MCF 10A (cell line): Measurements from ENCODE around the gene MOSMO. TPM values are rescaled to one million over a fixed set of nuclear protein-coding genes. Genes with fewer than 3 reads are reported as not detected.

ENCODE experiments used
- BruUV-seq: library from RNA; stranded (reverse); fragments of 400-500 nt; replicated peaks from 2 replicates; lab custom pipeline; 2021; lab: Mats Ljungman, UMichigan
- CTCF ChIA-PET: fragments of 300-600 bp; sonication (Branson Sonifier 250); formaldehyde crosslinking; extraction: SDS; loops from one replicate; lab custom pipeline; 2021; ENCODE audit warnings: antibody characterized with exemption, inconsistent platforms; lab: Yijun Ruan, JAX
- POLR2A ChIA-PET: fragments of 300-600, 350-650 bp; sonication (Branson Sonifier 250); formaldehyde crosslinking; extraction: SDS; loops from one replicate; lab custom pipeline; 2020; ENCODE audit warnings: antibody characterized with exemption, inconsistent platforms; lab: Yijun Ruan, JAX
- DNase-seq: peaks from one replicate; pipeline ENCODE4 v3.0.0-alpha.2; 2018; ENCODE audit not compliant: unreplicated experiment
- H3K27ac Mint-ChIP-seq: one replicate; pipeline ENCODE4 v1.8.0; 2022; ENCODE audit warnings: mild to moderate bottlenecking, low read depth, mixed read lengths; ENCODE audit not compliant: unreplicated experiment
- H3K27me3 Mint-ChIP-seq: one replicate; pipeline ENCODE4 v1.8.0; 2022; ENCODE audit warnings: mixed read lengths; ENCODE audit not compliant: insufficient read depth, unreplicated experiment
- H3K36me3 Mint-ChIP-seq: one replicate; pipeline ENCODE4 v1.8.0; 2022; ENCODE audit warnings: mild to moderate bottlenecking, moderate library complexity, mixed read lengths; ENCODE audit not compliant: insufficient read depth, unreplicated experiment
- H3K4me1 Mint-ChIP-seq: one replicate; pipeline ENCODE4 v1.8.0; 2022; ENCODE audit warnings: mixed read lengths; ENCODE audit not compliant: insufficient read depth, unreplicated experiment
- H3K4me3 Mint-ChIP-seq: one replicate; pipeline ENCODE4 v1.8.0; 2022; ENCODE audit warnings: mild to moderate bottlenecking, moderate library complexity, mixed read lengths; ENCODE audit not compliant: unreplicated experiment
- H3K9me3 Mint-ChIP-seq: one replicate; pipeline ENCODE4 v1.8.0; 2022; ENCODE audit warnings: mixed read lengths; ENCODE audit not compliant: unreplicated experiment
- CTCF ChIP-seq: fragments of 200-600 bp; IDR thresholded peaks from one replicate; pipeline ENCODE4 v1.8.0; 2022; ENCODE audit warnings: antibody characterized with exemption, mild to moderate bottlenecking; ENCODE audit not compliant: unreplicated experiment
- intact Hi-C: fragments of 100-400 bp; cut with micrococcal nuclease; formaldehyde crosslinking; loops from 2 replicates; pipeline ENCODE4 v1.14.1; 2022
- total RNA-seq: library from RNA; stranded (reverse); gene quantifications from 2 replicates; pipeline ENCODE4 v1.2.3, GENCODE V29; 2022

MOSMO gene
- total RNA-seq, 1 experiment from 2014 or later = 16.4 TPM

- DNase-seq = no peak
- BruUV-seq = no TSS peak
- ChIA-PET POLR2A (no interaction called here), CTCF (interaction anchor here (0.6 to 0.7 kb wide), 2 partner anchors 19 to 1267 kb away, joined by 3 to 8 read pairs; no protein-coding TSS in a partner anchor)
- peaks cover 34% of the 10 kb centered on the region for H3K27me3 Mint-ChIP-seq
- H3K27ac Mint-ChIP-seq = no peak overlapping the region
- H3K9me3 Mint-ChIP-seq = peaks cover 7% of the 10 kb centered on the region
- H3K36me3 Mint-ChIP-seq = no peaks in the 10 kb centered on the region
- TF ChIP-seq CTCF = no peak
- intact Hi-C loops = no loop called here
- H3K4me1 Mint-ChIP-seq = no peaks in the 10 kb centered on the region
- H3K4me3 Mint-ChIP-seq = no peak overlapping the region
Measured at GRCh38 chr16:22130528-22130927, 122.6 kb downstream of the MOSMO start.

DNA sequence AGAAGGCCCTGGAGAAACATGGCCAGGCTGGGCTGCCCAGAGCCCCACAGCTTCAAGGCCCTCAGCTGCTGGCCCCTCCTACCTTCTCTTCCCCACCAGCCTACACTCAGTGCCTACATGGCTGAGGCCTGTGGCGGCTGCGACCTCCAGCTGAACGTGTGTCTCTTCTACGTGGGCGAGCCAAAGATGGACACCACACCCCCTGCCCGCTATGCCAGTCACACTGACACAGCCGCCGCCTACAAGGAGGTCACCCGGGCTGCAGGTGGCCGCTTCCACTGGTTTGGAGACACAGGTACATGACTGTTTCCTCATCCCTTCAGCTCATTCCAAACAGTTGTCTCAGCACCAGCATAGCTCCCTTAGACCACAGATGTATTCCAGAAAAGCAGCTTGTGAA, 124.9 kb downstream of the MOSMO start:
- H3K9me3 Mint-ChIP-seq = peaks cover 7% of the 10 kb centered on the region
- intact Hi-C loops = no loop called here
- H3K27me3 Mint-ChIP-seq = peaks cover 45% of the 10 kb centered on the region
- POLR2A ChIA-PET = no interaction called here
- TF ChIP-seq CTCF = no peak
- CTCF ChIA-PET = interaction anchor here (1.2 kb wide), 1 partner anchor 9 kb away, joined by 4 read pairs; no protein-coding TSS in a partner anchor
- H3K27ac Mint-ChIP-seq = no peak overlapping the region
- no TSS peak for BruUV-seq
- no peaks in the 10 kb centered on the region for H3K4me1 Mint-ChIP-seq
- H3K36me3 Mint-ChIP-seq = no peaks in the 10 kb centered on the region
- no peak overlapping the region for H3K4me3 Mint-ChIP-seq
- no peak for DNase-seq

Other genes starting within 250 kb of the MOSMO start
- 197 and 224 TPM in 2 replicates for gene NPIPB4, start 150.4 kb upstream of the MOSMO start, total RNA-seq
- 199 and 207 TPM in 2 replicates for gene UQCRC2, start 54.8 kb upstream of the MOSMO start, total RNA-seq
- gene PDZD9, start 7.0 kb upstream of the MOSMO start, total RNA-seq = not detected in 2 replicates
- 0.12 TPM in 1 of 2 replicates, not detected in the other for gene VWA3A, start 84.4 kb downstream of the MOSMO start, total RNA-seq
- not detected in 2 replicates for gene SDR42E2, start 154.4 kb downstream of the MOSMO start, total RNA-seq
- gene EEF2K, start 198.2 kb downstream of the MOSMO start, total RNA-seq = 15.0 and 15.9 TPM in 2 replicates